Osteocyte (in vitro differentiated cells): Measurements from ENCODE around the gene SLC38A4. TPM values are rescaled to one million over a fixed set of nuclear protein-coding genes. Genes with fewer than 3 reads are reported as not detected.

Experiments used
- DNase-seq: peaks from one replicate; pipeline ENCODE4 v3.0.0; 2021; ENCODE audit warnings: mixed read lengths; ENCODE audit not compliant: unreplicated experiment; ENCODE audit errors: extremely low spot score
- H3K27ac Mint-ChIP-seq: one replicate; pipeline ENCODE4 v1.8.0; 2021; ENCODE audit warnings: mild to moderate bottlenecking, mixed read lengths; ENCODE audit not compliant: unreplicated experiment
- H3K27me3 Mint-ChIP-seq: one replicate; pipeline ENCODE4 v1.8.0; 2021; ENCODE audit warnings: mixed read lengths; ENCODE audit not compliant: unreplicated experiment
- H3K36me3 Mint-ChIP-seq: one replicate; pipeline ENCODE4 v1.8.0; 2021; ENCODE audit warnings: mixed read lengths; ENCODE audit not compliant: unreplicated experiment
- H3K4me1 Mint-ChIP-seq: one replicate; pipeline ENCODE4 v1.8.0; 2021; ENCODE audit warnings: mixed read lengths; ENCODE audit not compliant: unreplicated experiment
- H3K4me3 Mint-ChIP-seq: one replicate; pipeline ENCODE4 v1.8.0; 2021; ENCODE audit warnings: mild to moderate bottlenecking, moderate library complexity, mixed read lengths; ENCODE audit not compliant: unreplicated experiment
- H3K9me3 Mint-ChIP-seq: one replicate; pipeline ENCODE4 v1.8.0; 2021; ENCODE audit warnings: mixed read lengths; ENCODE audit not compliant: unreplicated experiment
- total RNA-seq: library from RNA; stranded (reverse); gene quantifications from 2 replicates; pipeline ENCODE4 v1.2.1, GENCODE V29; 2021
- TF ChIP-seq, protein P1 (sequence below): fragments of 200-600 bp; sonication (generic); IDR thresholded peaks from 2 replicates; pipeline ENCODE4 v1.5.0; 2021; ENCODE audit warnings: antibody characterized with exemption, mild to moderate bottlenecking, moderate library complexity

Gene SLC38A4
- total RNA-seq, 1 donor from 2014 or later: 11.4 TPM

DNA sequence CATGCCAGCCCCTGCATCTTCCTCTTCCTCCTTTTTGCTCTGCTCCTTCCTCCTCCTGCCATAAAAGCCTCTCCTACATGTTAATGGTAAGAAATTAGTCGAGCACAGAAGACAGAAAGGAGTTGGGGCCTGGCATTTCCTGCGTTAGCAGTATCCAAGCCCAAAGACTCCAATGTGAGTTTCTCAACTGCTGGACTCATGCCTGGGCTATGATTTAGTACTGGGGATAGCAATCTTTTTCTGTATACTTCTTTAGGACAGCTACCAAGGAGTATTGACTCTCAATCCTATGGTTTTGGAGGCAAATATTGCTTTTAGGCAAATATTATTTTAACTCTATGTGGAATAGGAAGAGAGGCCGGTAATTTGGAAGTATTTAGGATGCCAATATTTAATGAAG lies 18.0 kb upstream of the SLC38A4 start:
- no peak for DNase-seq
- Mint-ChIP-seq H3K36me3 (no peaks in the 10 kb centered on the region), H3K4me3 (no peak overlapping the region), H3K27ac (no peak overlapping the region), H3K9me3 (peaks cover 11% of the 10 kb centered on the region), H3K27me3 (no peaks in the 10 kb centered on the region), H3K4me1 (no peaks in the 10 kb centered on the region)
- TF ChIP-seq, protein P1, sequence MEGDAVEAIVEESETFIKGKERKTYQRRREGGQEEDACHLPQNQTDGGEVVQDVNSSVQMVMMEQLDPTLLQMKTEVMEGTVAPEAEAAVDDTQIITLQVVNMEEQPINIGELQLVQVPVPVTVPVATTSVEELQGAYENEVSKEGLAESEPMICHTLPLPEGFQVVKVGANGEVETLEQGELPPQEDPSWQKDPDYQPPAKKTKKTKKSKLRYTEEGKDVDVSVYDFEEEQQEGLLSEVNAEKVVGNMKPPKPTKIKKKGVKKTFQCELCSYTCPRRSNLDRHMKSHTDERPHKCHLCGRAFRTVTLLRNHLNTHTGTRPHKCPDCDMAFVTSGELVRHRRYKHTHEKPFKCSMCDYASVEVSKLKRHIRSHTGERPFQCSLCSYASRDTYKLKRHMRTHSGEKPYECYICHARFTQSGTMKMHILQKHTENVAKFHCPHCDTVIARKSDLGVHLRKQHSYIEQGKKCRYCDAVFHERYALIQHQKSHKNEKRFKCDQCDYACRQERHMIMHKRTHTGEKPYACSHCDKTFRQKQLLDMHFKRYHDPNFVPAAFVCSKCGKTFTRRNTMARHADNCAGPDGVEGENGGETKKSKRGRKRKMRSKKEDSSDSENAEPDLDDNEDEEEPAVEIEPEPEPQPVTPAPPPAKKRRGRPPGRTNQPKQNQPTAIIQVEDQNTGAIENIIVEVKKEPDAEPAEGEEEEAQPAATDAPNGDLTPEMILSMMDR: no peak

- Mint-ChIP-seq H3K27ac (no peak overlapping the region), H3K4me1 (no peaks in the 10 kb centered on the region), H3K27me3 (no peaks in the 10 kb centered on the region), H3K9me3 (peaks cover 8% of the 10 kb centered on the region), H3K4me3 (no peak overlapping the region), H3K36me3 (no peaks in the 10 kb centered on the region)
- TF ChIP-seq, protein P1: no peak
- DNase-seq: no peak
Observed at GRCh38 chr12:46841891-46842290, 16.1 kb upstream of the SLC38A4 start.

DNA sequence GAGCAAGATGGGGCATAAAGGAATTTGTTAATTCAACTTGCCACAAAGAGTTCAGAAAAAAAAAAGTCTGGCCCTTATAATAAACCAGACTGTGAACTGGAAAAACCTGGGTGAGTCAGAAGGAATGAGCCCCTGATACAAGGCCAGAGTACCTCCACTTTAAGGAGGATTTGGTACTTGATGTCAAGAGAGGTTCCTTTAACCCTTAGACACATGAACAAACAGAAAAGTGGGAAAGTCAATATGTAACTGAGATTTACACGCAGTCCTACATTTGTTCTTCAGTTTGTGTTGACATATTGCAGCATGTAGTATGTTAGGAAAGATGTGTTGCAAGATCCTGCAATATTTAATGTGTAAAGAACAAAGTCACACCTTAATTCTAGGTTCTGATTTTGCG lies 14.2 kb upstream of the SLC38A4 start:
- Mint-ChIP-seq H3K27ac (no peak overlapping the region), H3K4me3 (no peak overlapping the region), H3K36me3 (peaks cover 2% of the 10 kb centered on the region), H3K9me3 (peaks cover 11% of the 10 kb centered on the region), H3K27me3 (no peaks in the 10 kb centered on the region), H3K4me1 (no peaks in the 10 kb centered on the region)
- no peak for DNase-seq
- TF ChIP-seq, protein P1: no peak

DNA sequence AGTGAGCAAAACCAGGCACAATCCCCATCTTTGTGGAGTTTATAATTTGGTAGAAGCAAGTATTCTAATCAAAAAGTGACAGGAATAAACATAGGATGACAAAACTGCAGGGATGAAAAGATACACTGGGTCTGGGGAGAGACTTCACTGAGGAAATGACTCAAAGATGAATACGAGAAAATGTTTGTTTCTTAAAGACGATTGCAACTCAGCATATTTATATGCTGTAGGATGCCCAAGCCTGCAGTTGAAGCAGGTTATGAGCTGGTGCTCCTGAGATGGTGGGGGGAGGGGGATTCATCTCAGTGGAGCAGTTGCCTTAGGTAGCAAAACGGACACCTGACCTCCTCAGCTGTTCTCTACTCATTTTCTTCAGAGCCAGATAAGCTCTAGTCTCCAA lies 13.4 kb upstream of the SLC38A4 start:
- no peaks in the 10 kb centered on the region for H3K4me1 Mint-ChIP-seq
- H3K4me3 Mint-ChIP-seq: no peak overlapping the region
- H3K36me3 Mint-ChIP-seq: peaks cover 2% of the 10 kb centered on the region
- TF ChIP-seq, protein P1: no peak
- no peak for DNase-seq
- H3K27ac Mint-ChIP-seq: no peak overlapping the region
- no peaks in the 10 kb centered on the region for H3K27me3 Mint-ChIP-seq
- peaks cover 11% of the 10 kb centered on the region for H3K9me3 Mint-ChIP-seq

- Mint-ChIP-seq H3K4me3 (no peak overlapping the region), H3K9me3 (peaks cover 11% of the 10 kb centered on the region), H3K36me3 (peaks cover 2% of the 10 kb centered on the region), H3K27me3 (no peaks in the 10 kb centered on the region), H3K4me1 (peaks cover 14% of the 10 kb centered on the region), H3K27ac (no peak overlapping the region)
- no peak for DNase-seq
- TF ChIP-seq, protein P1: no peak
Observed at GRCh38 chr12:46835785-46836184, 10.0 kb upstream of the SLC38A4 start.
